CD4-positive, alpha-beta memory T cell (primary cell): ENCODE measurements around the gene IL1RAPL2. TPM values are rescaled to one million over a fixed set of nuclear protein-coding genes. Genes with fewer than 3 reads are reported as not detected.

Source experiments
- CTCF ChIA-PET: fragments of 350-600 bp; sonication (Branson Sonifier 250); formaldehyde crosslinking; loops from one replicate; lab custom pipeline; 2021; ENCODE audit warnings: inconsistent platforms; ENCODE audit not compliant: partially characterized antibody; lab: Charles Lee
- POLR2A ChIA-PET: fragments of 350-600 bp; sonication (Branson Sonifier 250); formaldehyde crosslinking; loops from one replicate; lab custom pipeline; 2021; ENCODE audit not compliant: partially characterized antibody; lab: Charles Lee
- DNase-seq, 5 donors: peaks; one replicate each; pipeline versions ENCODE4 v3.0.0 to v3.0.0-alpha.2; 2020 to 2022; ENCODE audit warnings: mixed read lengths in 1 of 5
- H3K27ac ChIP-seq: one replicate; pipeline ENCODE4 v1.7.0; 2013; ENCODE audit warnings: low read depth, low read length
- H3K27me3 ChIP-seq: 2 replicates; pipeline ENCODE4 v1.7.0; 2013; ENCODE audit warnings: mild to moderate bottlenecking, low read length, moderate library complexity; ENCODE audit not compliant: insufficient read depth
- H3K36me3 ChIP-seq: 2 replicates; pipeline ENCODE4 v1.7.0; 2013; ENCODE audit warnings: mild to moderate bottlenecking, low read length, moderate library complexity; ENCODE audit not compliant: insufficient read depth
- H3K4me1 ChIP-seq: 2 replicates; pipeline ENCODE4 v1.7.0; 2013; ENCODE audit warnings: mild to moderate bottlenecking, low read length, moderate library complexity; ENCODE audit not compliant: insufficient read depth
- H3K4me3 ChIP-seq, 2 donors: one replicate each; pipeline ENCODE4 v1.7.0; 2013; ENCODE audit warnings: low read length in 2 of 2, mild to moderate bottlenecking in 1 of 2
- H3K9me3 ChIP-seq, 2 donors: one replicate each; pipeline ENCODE4 v1.7.0; 2013; ENCODE audit warnings: low read length in 2 of 2, control low read depth in 1 of 2; ENCODE audit not compliant: control insufficient read depth in 1 of 2
- H3K27ac Mint-ChIP-seq, 7 donors: one replicate each; pipeline ENCODE4 v1.8.0; 2020 to 2021; ENCODE audit warnings: mixed read lengths in 7 of 7, mild to moderate bottlenecking in 6 of 7, inconsistent platforms in 3 of 7, moderate library complexity in 3 of 7
- H3K27me3 Mint-ChIP-seq, 2 donors: one replicate each; pipeline ENCODE4 v1.8.0; 2020 to 2021; ENCODE audit warnings: mixed read lengths in 2 of 2
- H3K36me3 Mint-ChIP-seq, 2 donors: one replicate each; pipeline ENCODE4 v1.8.0; 2020 to 2021; ENCODE audit warnings: mixed read lengths in 2 of 2, inconsistent platforms in 1 of 2, mild to moderate bottlenecking in 1 of 2
- H3K4me1 Mint-ChIP-seq, 4 donors: one replicate each; pipeline ENCODE4 v1.8.0; 2020 to 2021; ENCODE audit warnings: mixed read lengths in 4 of 4, mild to moderate bottlenecking in 1 of 4
- H3K4me3 Mint-ChIP-seq, 8 donors: one replicate each; pipeline ENCODE4 v1.8.0; 2020 to 2021; ENCODE audit warnings: mixed read lengths in 8 of 8, mild to moderate bottlenecking in 7 of 8, moderate library complexity in 6 of 8, inconsistent platforms in 3 of 8
- H3K9me3 Mint-ChIP-seq, 8 donors: one replicate each; pipeline ENCODE4 v1.8.0; 2020 to 2021; ENCODE audit warnings: mixed read lengths in 8 of 8, mild to moderate bottlenecking in 5 of 8, inconsistent platforms in 3 of 8, moderate library complexity in 1 of 8
- intact Hi-C: fragments of 100-400 bp; cut with micrococcal nuclease; formaldehyde crosslinking; loops from one replicate; pipeline ENCODE4 v1.15.1; 2023
- polyA plus RNA-seq, 2 donors: library from polyadenylated mRNA; unstranded; fragments of 300-500 nt; fragmentation: Illumina TruSeq; gene quantifications; one replicate each; pipeline ENCODE4 v1.2.3, GENCODE V29; 2021
- total RNA-seq, 2 experiments: library from RNA; stranded (reverse); gene quantifications; one replicate each; pipeline ENCODE4 v1.2.3, GENCODE V29; 2021

IL1RAPL2 gene
- total and polyA plus RNA-seq, 4 experiments from 2014 or later = not detected

GRCh38 chrX:105495376-105495775 is 929.4 kb downstream of the IL1RAPL2 start:
- H3K4me1 Mint-ChIP-seq = no peaks in the 10 kb centered on the region
- H3K27ac Mint-ChIP-seq = no peak overlapping the region
- no peaks in the 10 kb centered on the region for H3K9me3 ChIP-seq
- no peak overlapping the region for H3K4me3 Mint-ChIP-seq
- H3K36me3 Mint-ChIP-seq = no peaks in the 10 kb centered on the region
- H3K9me3 Mint-ChIP-seq = peaks cover 0 to 2% (median 0%) of the 10 kb centered on the region in 8 donors
- no peaks in the 10 kb centered on the region for H3K36me3 ChIP-seq
- POLR2A ChIA-PET = no interaction called here
- no peak for DNase-seq
- no peak overlapping the region for H3K27ac ChIP-seq
- H3K27me3 ChIP-seq = no peaks in the 10 kb centered on the region
- H3K4me1 ChIP-seq = no peaks in the 10 kb centered on the region
- no peak overlapping the region for H3K4me3 ChIP-seq
- intact Hi-C loops = no loop called here
- no peaks in the 10 kb centered on the region for H3K27me3 Mint-ChIP-seq
- CTCF ChIA-PET = no interaction called here

GRCh38 chrX:105502336-105502735 is 936.3 kb downstream of the IL1RAPL2 start:
- H3K27me3 Mint-ChIP-seq = no peaks in the 10 kb centered on the region
- H3K27me3 ChIP-seq = no peaks in the 10 kb centered on the region
- no peak overlapping the region for H3K4me3 Mint-ChIP-seq
- DNase-seq = no peak
- no peaks in the 10 kb centered on the region for H3K4me1 Mint-ChIP-seq
- H3K27ac Mint-ChIP-seq = no peak overlapping the region
- H3K9me3 ChIP-seq = no peaks in the 10 kb centered on the region
- H3K27ac ChIP-seq = no peak overlapping the region
- intact Hi-C loops = no loop called here
- ChIA-PET POLR2A (no interaction called here), CTCF (no interaction called here)
- no peak overlapping the region for H3K4me3 ChIP-seq
- no peaks in the 10 kb centered on the region for H3K36me3 Mint-ChIP-seq
- H3K36me3 ChIP-seq = no peaks in the 10 kb centered on the region
- H3K9me3 Mint-ChIP-seq = no peaks in the 10 kb centered on the region
- no peaks in the 10 kb centered on the region for H3K4me1 ChIP-seq

GRCh38 chrX:105515561-105515960 is 949.6 kb downstream of the IL1RAPL2 start:
- intact Hi-C loops = no loop called here
- Histone ChIP-seq H3K4me1 (no peaks in the 10 kb centered on the region), H3K27ac (no peak overlapping the region), H3K9me3 (no peaks in the 10 kb centered on the region), H3K36me3 (no peaks in the 10 kb centered on the region), H3K4me3 (no peak overlapping the region), H3K27me3 (no peaks in the 10 kb centered on the region)
- POLR2A ChIA-PET = no interaction called here
- no peaks in the 10 kb centered on the region for H3K36me3 Mint-ChIP-seq
- no peak for DNase-seq
- H3K27ac Mint-ChIP-seq = no peak overlapping the region
- peaks cover 0 to 5% (median 0%) of the 10 kb centered on the region in 8 donors for H3K9me3 Mint-ChIP-seq
- no peak overlapping the region for H3K4me3 Mint-ChIP-seq
- CTCF ChIA-PET = no interaction called here
- H3K27me3 Mint-ChIP-seq = no peaks in the 10 kb centered on the region
- no peaks in the 10 kb centered on the region for H3K4me1 Mint-ChIP-seq

- Histone ChIP-seq H3K4me3 (no peak overlapping the region), H3K9me3 (no peaks in the 10 kb centered on the region), H3K4me1 (no peaks in the 10 kb centered on the region), H3K27me3 (no peaks in the 10 kb centered on the region), H3K27ac (no peak overlapping the region), H3K36me3 (no peaks in the 10 kb centered on the region)
- H3K9me3 Mint-ChIP-seq = peaks cover 0 to 9% (median 0%) of the 10 kb centered on the region in 8 donors
- intact Hi-C loops = no loop called here
- no peak for DNase-seq
- no peak overlapping the region for H3K4me3 Mint-ChIP-seq
- no peak overlapping the region for H3K27ac Mint-ChIP-seq
- ChIA-PET CTCF (no interaction called here), POLR2A (no interaction called here)
- no peaks in the 10 kb centered on the region for H3K4me1 Mint-ChIP-seq
- H3K27me3 Mint-ChIP-seq = no peaks in the 10 kb centered on the region
- H3K36me3 Mint-ChIP-seq = no peaks in the 10 kb centered on the region
Observed at GRCh38 chrX:105526431-105526830, 960.4 kb downstream of the IL1RAPL2 start.

GRCh38 chrX:105527759-105528158 is 961.8 kb downstream of the IL1RAPL2 start:
- no peak overlapping the region for H3K27ac Mint-ChIP-seq
- Histone ChIP-seq H3K27ac (no peak overlapping the region), H3K4me3 (no peak overlapping the region), H3K36me3 (no peaks in the 10 kb centered on the region), H3K4me1 (no peaks in the 10 kb centered on the region), H3K9me3 (no peaks in the 10 kb centered on the region), H3K27me3 (no peaks in the 10 kb centered on the region)
- H3K9me3 Mint-ChIP-seq = peaks cover 0 to 10% (median 1%) of the 10 kb centered on the region in 8 donors
- no peaks in the 10 kb centered on the region for H3K4me1 Mint-ChIP-seq
- intact Hi-C loops = no loop called here
- POLR2A ChIA-PET = no interaction called here
- H3K4me3 Mint-ChIP-seq = no peak overlapping the region
- H3K36me3 Mint-ChIP-seq = no peaks in the 10 kb centered on the region
- CTCF ChIA-PET = no interaction called here
- no peaks in the 10 kb centered on the region for H3K27me3 Mint-ChIP-seq
- no peak for DNase-seq

- ChIA-PET POLR2A (no interaction called here), CTCF (no interaction called here)
- peaks cover 0 to 8% (median 0%) of the 10 kb centered on the region in 8 donors for H3K9me3 Mint-ChIP-seq
- Histone ChIP-seq H3K9me3 (no peaks in the 10 kb centered on the region), H3K4me3 (no peak overlapping the region), H3K36me3 (no peaks in the 10 kb centered on the region), H3K27me3 (no peaks in the 10 kb centered on the region), H3K27ac (no peak overlapping the region), H3K4me1 (no peaks in the 10 kb centered on the region)
- H3K4me3 Mint-ChIP-seq = no peak overlapping the region
- H3K27me3 Mint-ChIP-seq = no peaks in the 10 kb centered on the region
- no peak for DNase-seq
- H3K4me1 Mint-ChIP-seq = no peaks in the 10 kb centered on the region
- intact Hi-C loops = no loop called here
- no peak overlapping the region for H3K27ac Mint-ChIP-seq
- H3K36me3 Mint-ChIP-seq = no peaks in the 10 kb centered on the region
Observed at GRCh38 chrX:105533951-105534350, 968.0 kb downstream of the IL1RAPL2 start.

GRCh38 chrX:105543283-105543682 is 977.3 kb downstream of the IL1RAPL2 start:
- intact Hi-C loops = no loop called here
- Mint-ChIP-seq H3K4me1 (no peaks in the 10 kb centered on the region), H3K4me3 (no peak overlapping the region), H3K36me3 (no peaks in the 10 kb centered on the region), H3K9me3 (peaks cover 0 to 3% (median under 1%) of the 10 kb centered on the region in 8 donors), H3K27me3 (no peaks in the 10 kb centered on the region), H3K27ac (no peak overlapping the region)
- no peak overlapping the region for H3K27ac ChIP-seq
- H3K27me3 ChIP-seq = no peaks in the 10 kb centered on the region
- no peak overlapping the region for H3K4me3 ChIP-seq
- ChIA-PET CTCF (no interaction called here), POLR2A (no interaction called here)
- no peaks in the 10 kb centered on the region for H3K4me1 ChIP-seq
- DNase-seq = no peak
- no peaks in the 10 kb centered on the region for H3K36me3 ChIP-seq
- H3K9me3 ChIP-seq = no peaks in the 10 kb centered on the region
